ENCODE measurements around the gene LPP. TPM values are rescaled to one million over a fixed set of nuclear protein-coding genes. Genes with fewer than 3 reads are reported as not detected.

Gene LPP
- total and polyA plus RNA-seq, 2 donors (not counting 1 experiment from before 2014, with no cell fraction given): 7.6 to 81.7 TPM

GRCh38 chr3:188798556-188799145, 644.7 kb downstream of the LPP start:
- Histone ChIP-seq H3K27me3 (replicated peaks in 1 of 4; ENCODE audit: control extremely low read depth in 1 of 4, control insufficient read depth in 3 of 4, insufficient read depth in 4 of 4, low read length in 3 of 4) (no peaks in the 10 kb centered on the region), H3K9me3 (ENCODE audit: control extremely low read depth in 1 of 3, control insufficient read depth in 2 of 3, insufficient read depth in 1 of 3, low read length in 2 of 3) (no peaks in the 10 kb centered on the region), H3K27ac (ENCODE audit: low read length in 2 of 2) (no peak overlapping the region), H4K20me1 (ENCODE audit: control insufficient read depth, insufficient read depth, low read length, poor library complexity, severe bottlenecking) (no peaks in the 10 kb centered on the region), H3K79me2 (ENCODE audit: control insufficient read depth, insufficient read depth, low read length) (no peaks in the 10 kb centered on the region), H3K36me3 (replicated peaks in 1 of 2; ENCODE audit: control extremely low read depth in 1 of 2, control insufficient read depth in 1 of 2, extremely low read depth in 1 of 2, insufficient read depth in 2 of 2, low read length in 1 of 2) (no peaks in the 10 kb centered on the region), H3K4me3 (ENCODE audit: control extremely low read depth in 1 of 5, extremely low read depth in 1 of 5, insufficient read depth in 1 of 5, low read depth in 2 of 5, low read length in 4 of 5) (no peak overlapping the region), H3K9ac (ENCODE audit: low read length) (no peak overlapping the region), H3K4me1 (ENCODE audit: control insufficient read depth in 2 of 2, insufficient read depth in 2 of 2, low read length in 2 of 2) (peaks cover 7 to 8% of the 10 kb centered on the region in 2 donors), H3K4me2 (replicated peaks; ENCODE audit: low read depth, low read length, poor library complexity, severe bottlenecking) (no peak overlapping the region), H2AFZ (ENCODE audit: insufficient read depth, low read depth, low read length, poor library complexity, severe bottlenecking) (no peak overlapping the region)
- TF ChIP-seq CTCF (IDR thresholded peaks at IDR 0.05) (no peak), EZH2 (IDR thresholded peaks at IDR 0.05; ENCODE audit: borderline replicate concordance, insufficient read depth, low read depth, low read length, poor library complexity, severe bottlenecking) (no peak)
- POLR2A ChIA-PET: no interaction called here
- no peak overlapping the region for H3K27ac Mint-ChIP-seq
- H3K9me3 Mint-ChIP-seq (ENCODE audit: insufficient read depth): no peaks in the 10 kb centered on the region
- H3K4me1 Mint-ChIP-seq: peaks cover 16% of the 10 kb centered on the region
- no peaks in the 10 kb centered on the region for H3K27me3 Mint-ChIP-seq
- 100% methylated on average over 3 of the region's 5 CpGs for WGBS (ENCODE audit: insufficient coverage)
- CTCF ChIA-PET: interaction anchor here (1.0 to 1.1 kb wide), 2 partner anchors 11 to 1058 kb away, joined by 3 read pairs; no protein-coding TSS in a partner anchor
- no peak for ATAC-seq (ENCODE audit: low read depth)
- no peak overlapping the region for H3K4me3 Mint-ChIP-seq
- no peak for DNase-seq
- intact Hi-C loops (cut with micrococcal nuclease): no loop called here

GRCh38 chr3:188801393-188801792, 647.4 kb downstream of the LPP start:
- no peaks in the 10 kb centered on the region for H3K9me3 Mint-ChIP-seq (ENCODE audit: insufficient read depth)
- Histone ChIP-seq H3K9me3 (ENCODE audit: control extremely low read depth in 1 of 3, control insufficient read depth in 2 of 3, insufficient read depth in 1 of 3, low read length in 2 of 3) (peaks cover 0 to 3% (median 0%) of the 10 kb centered on the region in 3 donors), H3K79me2 (ENCODE audit: control insufficient read depth, insufficient read depth, low read length) (no peaks in the 10 kb centered on the region), H3K4me2 (replicated peaks; ENCODE audit: low read depth, low read length, poor library complexity, severe bottlenecking) (no peak overlapping the region), H3K4me3 (ENCODE audit: control extremely low read depth in 1 of 5, extremely low read depth in 1 of 5, insufficient read depth in 1 of 5, low read depth in 2 of 5, low read length in 4 of 5) (no peak overlapping the region), H3K27me3 (replicated peaks in 1 of 4; ENCODE audit: control extremely low read depth in 1 of 4, control insufficient read depth in 3 of 4, insufficient read depth in 4 of 4, low read length in 3 of 4) (no peaks in the 10 kb centered on the region), H2AFZ (ENCODE audit: insufficient read depth, low read depth, low read length, poor library complexity, severe bottlenecking) (no peak overlapping the region), H3K4me1 (ENCODE audit: control insufficient read depth in 2 of 2, insufficient read depth in 2 of 2, low read length in 2 of 2) (peaks cover under 1% of the 10 kb centered on the region in 2 donors), H3K27ac (ENCODE audit: low read length in 2 of 2) (no peak overlapping the region), H3K36me3 (replicated peaks in 1 of 2; ENCODE audit: control extremely low read depth in 1 of 2, control insufficient read depth in 1 of 2, extremely low read depth in 1 of 2, insufficient read depth in 2 of 2, low read length in 1 of 2) (no peaks in the 10 kb centered on the region), H4K20me1 (ENCODE audit: control insufficient read depth, insufficient read depth, low read length, poor library complexity, severe bottlenecking) (no peaks in the 10 kb centered on the region), H3K9ac (ENCODE audit: low read length) (no peak overlapping the region)
- ChIA-PET POLR2A (no interaction called here), CTCF (interaction anchor here (1.6 kb wide), 1 partner anchor 1061 kb away, joined by 5 read pairs; no protein-coding TSS in a partner anchor)
- ATAC-seq (ENCODE audit: low read depth) (no peak), DNase-seq (no peak)
- WGBS (ENCODE audit: insufficient coverage): 100% methylated on average over 1 of the region's 4 CpGs
- TF ChIP-seq CTCF (IDR thresholded peaks at IDR 0.05): no peak
- TF ChIP-seq EZH2 (IDR thresholded peaks at IDR 0.05; ENCODE audit: borderline replicate concordance, insufficient read depth, low read depth, low read length, poor library complexity, severe bottlenecking): no peak
- no peaks in the 10 kb centered on the region for H3K27me3 Mint-ChIP-seq
- intact Hi-C loops (cut with micrococcal nuclease): no loop called here
- no peak overlapping the region for H3K27ac Mint-ChIP-seq
- peaks cover 5% of the 10 kb centered on the region for H3K4me1 Mint-ChIP-seq
- no peak overlapping the region for H3K4me3 Mint-ChIP-seq
